Cardiac fibroblast (primary cell): ENCODE results near the gene TAS2R30.
"Not testable (repeated sequence)": the region's sequence is repeated elsewhere in the genome, so short reads cannot be mapped to it uniquely, and the experiment has no call there.

Source experiments
- DNase-seq, 2 donors: peaks; one replicate each; pipeline versions ENCODE4 v3.0.0 to v3.0.0-alpha.2; 2010; ENCODE audit warnings: low read depth in 2 of 2
- H3K4me3 ChIP-seq, 2 donors: replicated peaks in 1 of 2; 1 replicate in 1 of 2; 2 replicates in 1 of 2; pipeline ENCODE4 v1.5.1; 2011; ENCODE audit warnings: low read depth in 2 of 2, low read length in 2 of 2, mild to moderate bottlenecking in 2 of 2, moderate library complexity in 1 of 2
- TF ChIP-seq, protein P1 (sequence below): IDR thresholded peaks from one replicate; pipeline ENCODE4 v1.5.1; 2011; ENCODE audit warnings: low read depth, mild to moderate bottlenecking, low read length, inconsistent platforms

Gene TAS2R30

GRCh38 chr12:11106288-11106687, 28.2 kb downstream of the TAS2R30 start:
- DNase-seq = no peak
- TF ChIP-seq, protein P1, sequence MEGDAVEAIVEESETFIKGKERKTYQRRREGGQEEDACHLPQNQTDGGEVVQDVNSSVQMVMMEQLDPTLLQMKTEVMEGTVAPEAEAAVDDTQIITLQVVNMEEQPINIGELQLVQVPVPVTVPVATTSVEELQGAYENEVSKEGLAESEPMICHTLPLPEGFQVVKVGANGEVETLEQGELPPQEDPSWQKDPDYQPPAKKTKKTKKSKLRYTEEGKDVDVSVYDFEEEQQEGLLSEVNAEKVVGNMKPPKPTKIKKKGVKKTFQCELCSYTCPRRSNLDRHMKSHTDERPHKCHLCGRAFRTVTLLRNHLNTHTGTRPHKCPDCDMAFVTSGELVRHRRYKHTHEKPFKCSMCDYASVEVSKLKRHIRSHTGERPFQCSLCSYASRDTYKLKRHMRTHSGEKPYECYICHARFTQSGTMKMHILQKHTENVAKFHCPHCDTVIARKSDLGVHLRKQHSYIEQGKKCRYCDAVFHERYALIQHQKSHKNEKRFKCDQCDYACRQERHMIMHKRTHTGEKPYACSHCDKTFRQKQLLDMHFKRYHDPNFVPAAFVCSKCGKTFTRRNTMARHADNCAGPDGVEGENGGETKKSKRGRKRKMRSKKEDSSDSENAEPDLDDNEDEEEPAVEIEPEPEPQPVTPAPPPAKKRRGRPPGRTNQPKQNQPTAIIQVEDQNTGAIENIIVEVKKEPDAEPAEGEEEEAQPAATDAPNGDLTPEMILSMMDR = no peak
- no peak overlapping the region for H3K4me3 ChIP-seq

DNA sequence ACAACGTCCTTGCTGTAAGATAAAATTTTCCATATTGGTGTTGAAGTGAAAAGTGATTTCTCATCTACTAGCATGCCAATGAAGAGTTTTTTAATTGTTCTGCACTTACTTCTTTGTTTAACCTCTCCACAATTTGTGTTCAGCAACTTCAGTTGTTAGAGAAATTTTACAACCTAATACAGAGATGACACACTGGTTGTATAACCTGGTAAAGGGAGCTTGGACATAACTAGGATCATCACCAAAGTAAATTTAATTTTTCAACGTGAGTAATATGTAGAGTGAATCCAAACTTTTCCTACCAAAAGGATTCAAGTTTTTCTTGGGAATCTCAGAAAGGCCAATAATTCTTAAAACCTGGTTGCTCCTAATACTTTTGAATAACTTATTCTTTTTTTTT, 28.9 kb downstream of the TAS2R30 start:
- TF ChIP-seq, protein P1 = no peak
- no peak for DNase-seq
- no peak overlapping the region for H3K4me3 ChIP-seq

DNA sequence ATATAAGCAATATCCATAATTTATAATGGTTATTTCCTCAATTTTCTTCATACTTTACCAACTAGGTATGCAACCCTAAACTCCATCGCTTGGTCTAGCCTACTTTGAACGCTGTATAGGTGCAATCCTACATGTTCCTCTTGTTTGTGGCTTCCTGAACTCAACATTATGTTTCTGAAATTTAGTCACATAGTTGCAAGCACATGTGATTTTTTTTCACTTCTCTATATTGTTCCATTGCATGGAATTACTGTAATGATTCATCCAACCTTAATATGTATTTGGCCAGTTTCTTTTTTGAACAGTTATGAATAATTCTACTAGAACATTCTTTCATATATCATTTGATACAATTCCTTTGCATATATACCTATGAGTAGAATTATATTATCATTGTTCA, 39.5 kb downstream of the TAS2R30 start:
- DNase-seq, H3K4me3 ChIP-seq: not testable (repeated sequence)

- no peak for DNase-seq
- H3K4me3 ChIP-seq = no peak within 1 kb of the TSS
- TF ChIP-seq, protein P1 = no peak
Observed at GRCh38 chr12:11092128-11092527, 42.3 kb downstream of the TAS2R30 start, which contains the start of gene TAS2R43. Gene TAS2R43 (minus strand): TSS chr12:11092313. CDS start chr12:11092229, 84 bp downstream.

DNA sequence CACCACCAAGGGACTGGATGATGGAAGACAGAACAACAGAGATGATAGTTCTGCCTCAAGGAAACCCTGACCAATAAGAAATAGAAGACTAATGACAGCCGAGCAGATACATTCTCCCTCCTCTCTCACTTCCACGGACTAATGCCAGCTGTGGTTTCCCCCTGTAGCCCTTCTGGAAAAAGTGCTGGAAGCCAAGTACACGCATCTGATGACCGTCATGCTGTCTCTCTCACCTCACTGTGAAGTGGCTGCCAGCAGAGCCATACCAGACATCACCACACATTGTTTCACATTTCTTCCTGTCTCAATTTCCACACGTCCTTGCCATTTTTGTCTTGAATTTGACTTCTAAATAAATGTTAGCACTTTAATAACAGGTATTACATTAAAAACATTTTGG, 45.2 kb downstream of the TAS2R30 start:
- no peak overlapping the region for H3K4me3 ChIP-seq
- no peak for DNase-seq
- TF ChIP-seq, protein P1 = no peak

DNA sequence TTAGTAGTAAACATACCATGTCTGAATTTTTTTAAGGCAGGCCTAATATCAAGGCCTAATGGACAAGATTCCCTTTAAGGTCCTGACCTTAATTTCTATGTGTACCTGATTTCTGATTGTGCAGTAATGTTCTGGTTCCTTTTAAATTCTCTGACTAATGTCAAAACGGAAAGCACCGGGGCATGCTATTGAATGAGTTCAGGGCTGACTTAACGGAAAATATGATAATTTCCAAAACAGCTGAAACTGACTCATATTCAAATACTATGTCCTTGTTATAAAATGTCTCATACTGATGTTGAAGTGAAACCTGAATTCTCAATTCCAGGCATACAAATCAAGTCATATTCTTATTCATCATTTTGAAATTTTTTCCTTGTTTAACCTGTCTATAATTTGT, 49.0 kb downstream of the TAS2R30 start:
- no peak overlapping the region for H3K4me3 ChIP-seq
- TF ChIP-seq, protein P1 = no peak
- DNase-seq = no peak
